ENCODE measurements around the gene ALX3.

ALX3 gene

DNA sequence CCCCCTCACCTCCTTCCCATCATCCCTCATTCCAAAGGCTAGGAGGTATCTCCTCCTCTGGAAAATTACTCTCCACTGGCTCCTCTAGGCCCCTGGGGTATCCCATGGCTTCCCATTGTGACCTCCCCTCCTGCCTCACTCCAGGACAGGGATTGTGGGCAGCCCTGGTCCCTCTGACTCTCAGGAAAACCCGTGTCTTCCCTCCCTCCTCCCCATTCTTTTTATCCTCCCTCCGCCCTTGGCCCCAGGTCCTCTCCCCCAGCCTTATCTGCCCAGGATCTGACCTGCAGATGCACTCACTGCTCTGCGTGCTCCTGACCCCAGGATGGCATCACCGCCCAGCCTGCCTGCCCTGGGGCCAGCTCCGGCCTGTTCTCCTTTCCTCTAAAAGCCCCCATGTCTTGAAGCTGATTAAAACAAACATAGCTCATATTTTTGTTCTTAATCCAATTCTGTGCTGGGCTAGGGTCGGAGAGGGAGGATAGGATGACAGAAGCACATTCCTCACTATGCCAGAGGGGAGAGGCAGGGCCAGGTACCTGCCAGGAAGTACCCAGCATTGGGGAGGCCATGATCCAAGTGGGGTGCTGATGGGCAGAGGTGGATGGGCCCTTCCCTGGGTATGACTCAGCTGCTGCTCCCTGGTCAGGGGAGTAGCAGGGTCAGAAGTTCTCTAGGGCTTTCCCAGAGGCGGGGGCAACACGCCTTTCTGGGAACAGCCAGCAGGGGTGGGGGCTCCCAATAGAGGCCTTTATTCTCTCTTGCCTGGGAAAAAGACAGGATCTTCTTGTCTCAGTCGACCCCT, 28.0 kb upstream of the ALX3 start:
- TF ChIP-seq, protein P1, sequence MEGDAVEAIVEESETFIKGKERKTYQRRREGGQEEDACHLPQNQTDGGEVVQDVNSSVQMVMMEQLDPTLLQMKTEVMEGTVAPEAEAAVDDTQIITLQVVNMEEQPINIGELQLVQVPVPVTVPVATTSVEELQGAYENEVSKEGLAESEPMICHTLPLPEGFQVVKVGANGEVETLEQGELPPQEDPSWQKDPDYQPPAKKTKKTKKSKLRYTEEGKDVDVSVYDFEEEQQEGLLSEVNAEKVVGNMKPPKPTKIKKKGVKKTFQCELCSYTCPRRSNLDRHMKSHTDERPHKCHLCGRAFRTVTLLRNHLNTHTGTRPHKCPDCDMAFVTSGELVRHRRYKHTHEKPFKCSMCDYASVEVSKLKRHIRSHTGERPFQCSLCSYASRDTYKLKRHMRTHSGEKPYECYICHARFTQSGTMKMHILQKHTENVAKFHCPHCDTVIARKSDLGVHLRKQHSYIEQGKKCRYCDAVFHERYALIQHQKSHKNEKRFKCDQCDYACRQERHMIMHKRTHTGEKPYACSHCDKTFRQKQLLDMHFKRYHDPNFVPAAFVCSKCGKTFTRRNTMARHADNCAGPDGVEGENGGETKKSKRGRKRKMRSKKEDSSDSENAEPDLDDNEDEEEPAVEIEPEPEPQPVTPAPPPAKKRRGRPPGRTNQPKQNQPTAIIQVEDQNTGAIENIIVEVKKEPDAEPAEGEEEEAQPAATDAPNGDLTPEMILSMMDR (IDR thresholded peaks at IDR 0.05; ENCODE audit: insufficient read depth, low read depth, low read length, missing control alignments): no peak
- no peak overlapping the region for H3K4me3 ChIP-seq (ENCODE audit: low read length)
- DNase-seq (ENCODE audit: low read depth): no peak

DNA sequence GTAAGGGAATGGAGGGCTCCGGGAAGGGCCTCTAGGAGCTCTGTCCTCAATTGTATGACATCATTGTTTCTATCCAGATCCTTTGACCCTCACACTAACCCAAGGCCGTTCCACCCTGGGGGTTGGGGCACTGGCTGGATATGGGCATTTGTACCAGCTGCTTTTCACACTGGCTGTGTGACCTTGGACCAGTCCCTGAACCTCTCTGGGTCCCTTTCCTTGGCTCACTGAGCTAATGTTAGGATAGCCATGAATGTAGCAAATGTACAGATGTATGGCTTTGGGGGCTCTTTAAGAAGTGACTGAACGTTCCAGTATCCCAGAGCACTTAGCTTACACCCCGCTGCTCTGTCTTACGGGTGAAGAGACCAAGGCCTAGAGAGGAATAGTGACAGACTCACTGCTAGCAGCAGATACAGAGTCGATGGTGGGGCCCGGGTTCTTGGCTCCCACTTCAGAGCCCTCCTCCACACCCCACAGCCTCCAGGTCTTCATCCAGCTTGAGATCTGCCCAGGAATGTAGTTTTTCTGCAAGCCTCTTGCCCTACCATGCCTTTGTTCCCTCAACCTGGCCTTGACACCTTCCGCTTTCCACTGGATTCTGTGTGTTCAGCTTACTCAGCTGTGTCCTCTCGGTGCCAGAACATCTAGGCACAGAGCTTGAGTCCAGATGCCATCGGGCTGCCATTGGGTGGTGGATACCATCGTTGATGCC, 27.2 kb upstream of the ALX3 start:
- H3K4me3 ChIP-seq (ENCODE audit: low read length): no peak overlapping the region
- TF ChIP-seq, protein P1 (IDR thresholded peaks at IDR 0.05; ENCODE audit: insufficient read depth, low read depth, low read length, missing control alignments): no peak
- no peak for DNase-seq (ENCODE audit: low read depth)

GRCh38 chr1:110094931-110095654, 24.6 kb upstream of the ALX3 start:
- no peak overlapping the region for H3K4me3 ChIP-seq (ENCODE audit: low read length)
- no peak for DNase-seq (ENCODE audit: low read depth)
- TF ChIP-seq, protein P1 (IDR thresholded peaks at IDR 0.05; ENCODE audit: insufficient read depth, low read depth, low read length, missing control alignments): no peak

DNA sequence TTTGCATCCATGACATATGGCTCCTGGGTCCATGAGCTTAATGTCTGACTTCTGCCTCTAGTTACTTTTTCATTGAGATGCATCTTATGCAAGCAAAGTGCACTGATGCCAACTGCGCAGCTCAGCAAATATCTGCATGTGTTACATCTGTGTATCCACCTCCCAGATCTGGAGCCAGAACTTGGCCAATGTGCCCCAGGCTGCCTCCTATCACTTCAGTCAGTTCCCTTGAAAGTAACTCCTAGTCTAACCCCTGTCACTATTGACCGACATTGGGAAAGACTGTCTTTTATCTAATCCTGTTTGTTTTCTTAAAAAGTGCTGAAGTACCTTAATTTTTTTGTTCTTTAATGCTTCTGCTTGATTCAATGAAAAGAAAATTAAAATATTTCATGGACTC, 22.5 kb upstream of the ALX3 start:
- H3K4me3 ChIP-seq (ENCODE audit: low read length): no peak overlapping the region
- TF ChIP-seq, protein P1 (IDR thresholded peaks at IDR 0.05; ENCODE audit: insufficient read depth, low read depth, low read length, missing control alignments): no peak
- DNase-seq (ENCODE audit: low read depth): no peak

DNA sequence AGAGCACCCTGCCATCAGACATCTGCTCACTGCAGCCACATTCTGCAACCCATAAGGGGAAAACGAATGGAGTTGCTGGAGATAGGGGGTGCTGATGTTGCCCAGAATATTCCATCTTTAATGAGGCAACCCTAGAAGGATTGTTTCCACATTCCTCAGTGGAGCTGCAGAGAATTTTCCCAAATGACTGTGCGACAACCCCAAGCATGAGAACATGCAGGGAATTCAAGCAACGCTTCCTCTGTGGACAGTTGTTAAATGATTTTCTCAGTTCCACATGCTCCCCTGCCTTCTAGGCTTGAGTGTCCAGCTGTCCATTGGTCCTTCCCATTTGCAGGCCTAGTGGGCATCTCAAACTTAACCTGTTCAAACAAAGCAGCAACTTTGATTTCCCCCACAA, 21.3 kb upstream of the ALX3 start:
- H3K4me3 ChIP-seq (ENCODE audit: low read length): no peak overlapping the region
- no peak for DNase-seq (ENCODE audit: low read depth)
- TF ChIP-seq, protein P1 (IDR thresholded peaks at IDR 0.05; ENCODE audit: insufficient read depth, low read depth, low read length, missing control alignments): no peak

DNA sequence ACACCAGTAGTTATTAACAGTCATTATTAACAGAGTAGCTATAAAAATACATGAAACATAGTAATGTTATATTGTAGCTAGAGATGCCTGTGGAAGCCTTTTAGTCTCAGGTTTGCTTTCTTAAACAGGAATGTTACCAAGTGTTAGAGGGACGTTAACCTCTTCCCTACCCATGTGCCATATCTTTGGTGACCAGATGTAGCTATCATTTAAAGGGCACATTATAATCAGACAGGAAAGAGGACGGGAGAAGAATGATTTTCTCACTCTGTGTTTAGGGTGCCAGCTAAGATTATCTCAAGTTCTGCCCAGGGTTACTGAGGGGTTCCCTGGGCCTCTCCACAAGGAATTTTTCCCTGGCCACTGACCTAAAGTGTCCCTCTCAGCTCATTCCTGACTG, 20.9 kb upstream of the ALX3 start:
- TF ChIP-seq, protein P1 (IDR thresholded peaks at IDR 0.05; ENCODE audit: insufficient read depth, low read depth, low read length, missing control alignments): no peak

More for the DNA sequence above, 20.9 kb upstream of the ALX3 start:
- DNase-seq (ENCODE audit: low read depth): no peak
- H3K4me3 ChIP-seq (ENCODE audit: low read length): no peak overlapping the region
